ENCODE results near the gene EXOC3.

Gene EXOC3

GRCh38 chr5:439636-440035, 3.3 kb upstream of the EXOC3 start:
- DNase-seq (ENCODE audit: low read depth) = no peak

- DNase-seq (ENCODE audit: low read depth) = no peak
Observed at GRCh38 chr5:440401-441201, 2.4 kb upstream of the EXOC3 start.

GRCh38 chr5:441996-442334, 1.0 kb upstream of the EXOC3 start:
- no peak for DNase-seq (ENCODE audit: low read depth)

GRCh38 chr5:443239-444151, 519 bp downstream of the EXOC3 start:
- no peak for DNase-seq (ENCODE audit: low read depth)

- no peak for DNase-seq (ENCODE audit: low read depth)
Observed at GRCh38 chr5:444226-444625, 1.2 kb downstream of the EXOC3 start.

GRCh38 chr5:445591-445990, 2.6 kb downstream of the EXOC3 start:
- DNase-seq (ENCODE audit: low read depth) = no peak

- DNase-seq (ENCODE audit: low read depth) = no peak
Observed at GRCh38 chr5:446066-446882, 3.3 kb downstream of the EXOC3 start.

GRCh38 chr5:446883-447263, 3.9 kb downstream of the EXOC3 start:
- DNase-seq (ENCODE audit: low read depth) = no peak

- no peak for DNase-seq (ENCODE audit: low read depth)
Observed at GRCh38 chr5:447501-447900, 4.5 kb downstream of the EXOC3 start.

- DNase-seq (ENCODE audit: low read depth) = no peak
Observed at GRCh38 chr5:448061-448765, 5.2 kb downstream of the EXOC3 start.

GRCh38 chr5:448766-449090, 5.8 kb downstream of the EXOC3 start:
- no peak for DNase-seq (ENCODE audit: low read depth)

- no peak for DNase-seq (ENCODE audit: low read depth)
Observed at GRCh38 chr5:449151-449550, 6.2 kb downstream of the EXOC3 start.

GRCh38 chr5:451587-452458, 8.8 kb downstream of the EXOC3 start:
- DNase-seq (ENCODE audit: low read depth) = no peak

GRCh38 chr5:452978-453710, 10.2 kb downstream of the EXOC3 start:
- DNase-seq (ENCODE audit: low read depth) = no peak

- no peak for DNase-seq (ENCODE audit: low read depth)
Observed at GRCh38 chr5:453725-454481, 10.9 kb downstream of the EXOC3 start.

- DNase-seq (ENCODE audit: low read depth) = no peak
Observed at GRCh38 chr5:454936-455335, 12.0 kb downstream of the EXOC3 start.

GRCh38 chr5:455806-456205, 12.8 kb downstream of the EXOC3 start:
- no peak for DNase-seq (ENCODE audit: low read depth)

GRCh38 chr5:456351-457194, 13.6 kb downstream of the EXOC3 start:
- no peak for DNase-seq (ENCODE audit: low read depth)
